Measurements from ENCODE around the gene ADAMTS2. TPM values are rescaled to one million over a fixed set of nuclear protein-coding genes. Genes with fewer than 3 reads are reported as not detected.

Gene ADAMTS2
- total RNA-seq, 1 donor from 2014 or later = 18.8 TPM

GRCh38 chr5:179270581-179271427 lies 74.5 kb downstream of the ADAMTS2 start:
- Histone ChIP-seq H3K9ac (ENCODE audit: low read length) (no peak overlapping the region), H3K9me3 (ENCODE audit: insufficient read depth, low read depth, low read length) (no peaks in the 10 kb centered on the region), H3K79me2 (ENCODE audit: insufficient read depth, low read length) (no peaks in the 10 kb centered on the region), H3K36me3 (ENCODE audit: insufficient read depth, low read length) (no peaks in the 10 kb centered on the region), H2AFZ (ENCODE audit: low read depth, low read length) (no peak overlapping the region), H3K4me2 (ENCODE audit: low read length) (no peak overlapping the region), H3K4me3 (ENCODE audit: insufficient read depth, low read depth, low read length) (no peak overlapping the region), H4K20me1 (ENCODE audit: insufficient read depth, low read length) (no peaks in the 10 kb centered on the region), H3K27ac (ENCODE audit: low read depth, low read length) (no peak overlapping the region), H3K27me3 (ENCODE audit: insufficient read depth, low read length) (no peaks in the 10 kb centered on the region), H3K4me1 (ENCODE audit: insufficient read depth, low read length) (peaks cover 17% of the 10 kb centered on the region)
- TF ChIP-seq EZH2 (IDR thresholded peaks at IDR 0.05; ENCODE audit: insufficient read depth, low read length) (no peak), CTCF (IDR thresholded peaks at IDR 0.05; ENCODE audit: insufficient read depth, low read depth, low read length) (no peak)
- Mint-ChIP-seq H3K4me1 (ENCODE audit: low read depth, unreplicated experiment) (peaks cover 13% of the 10 kb centered on the region), H3K9me3 (ENCODE audit: unreplicated experiment) (peaks cover 3% of the 10 kb centered on the region), H3K4me3 (ENCODE audit: unreplicated experiment) (no peak overlapping the region), H3K27ac (ENCODE audit: unreplicated experiment) (no peak overlapping the region), H3K36me3 (ENCODE audit: low read depth, unreplicated experiment) (no peaks in the 10 kb centered on the region), H3K27me3 (ENCODE audit: low read depth, unreplicated experiment) (peaks cover 8% of the 10 kb centered on the region)
- no peak for FAIRE-seq
- DNase-seq (ENCODE audit: low read depth) = peak; percentile 38

GRCh38 chr5:179269781-179270543 lies 75.3 kb downstream of the ADAMTS2 start:
- Histone ChIP-seq H3K27me3 (ENCODE audit: insufficient read depth, low read length) (no peaks in the 10 kb centered on the region), H3K4me2 (ENCODE audit: low read length) (no peak overlapping the region), H3K9ac (ENCODE audit: low read length) (no peak overlapping the region), H3K79me2 (ENCODE audit: insufficient read depth, low read length) (no peaks in the 10 kb centered on the region), H3K36me3 (ENCODE audit: insufficient read depth, low read length) (no peaks in the 10 kb centered on the region), H2AFZ (ENCODE audit: low read depth, low read length) (no peak overlapping the region), H3K4me1 (ENCODE audit: insufficient read depth, low read length) (peaks cover 17% of the 10 kb centered on the region), H3K9me3 (ENCODE audit: insufficient read depth, low read depth, low read length) (no peaks in the 10 kb centered on the region), H3K4me3 (ENCODE audit: insufficient read depth, low read depth, low read length) (no peak overlapping the region), H4K20me1 (ENCODE audit: insufficient read depth, low read length) (no peaks in the 10 kb centered on the region), H3K27ac (ENCODE audit: low read depth, low read length) (no peak overlapping the region)
- no peak for DNase-seq (ENCODE audit: low read depth)
- H3K4me3 Mint-ChIP-seq (ENCODE audit: unreplicated experiment) = no peak overlapping the region
- FAIRE-seq = no peak
- no peak overlapping the region for H3K27ac Mint-ChIP-seq (ENCODE audit: unreplicated experiment)
- peaks cover 8% of the 10 kb centered on the region for H3K27me3 Mint-ChIP-seq (ENCODE audit: low read depth, unreplicated experiment)
- no peak for TF ChIP-seq EZH2 (IDR thresholded peaks at IDR 0.05; ENCODE audit: insufficient read depth, low read length)
- no peak for TF ChIP-seq CTCF (IDR thresholded peaks at IDR 0.05; ENCODE audit: insufficient read depth, low read depth, low read length)
- H3K9me3 Mint-ChIP-seq (ENCODE audit: unreplicated experiment) = peaks cover 3% of the 10 kb centered on the region
- H3K36me3 Mint-ChIP-seq (ENCODE audit: low read depth, unreplicated experiment) = no peaks in the 10 kb centered on the region
- H3K4me1 Mint-ChIP-seq (ENCODE audit: low read depth, unreplicated experiment) = peaks cover 10% of the 10 kb centered on the region

Measured in astrocyte (in vitro differentiated cells and primary cell).